ENCODE results near the gene ZNF695. TPM values are rescaled to one million over a fixed set of nuclear protein-coding genes. Genes with fewer than 3 reads are reported as not detected.
"Not testable (repeated sequence)": the region's sequence is repeated elsewhere in the genome, so short reads cannot be mapped to it uniquely, and the experiment has no call there.

The ZNF695 gene
- polyA plus RNA-seq (2013, experiment 1 of 2; ENCODE audit: insufficient read length), result 2.2 TPM
- 0.48 TPM for polyA plus RNA-seq (2013, experiment 2 of 2; ENCODE audit: insufficient read length)

GRCh38 chr1:247007511-247008405, at the start of gene ZNF695:
TSS of gene ZNF695 (minus strand) at chr1:247008057. CDS start at chr1:247007908, 149 bp downstream.
- peak; percentile 97 for DNase-seq

GRCh38 chr1:247056071-247056470, 48.2 kb upstream of the ZNF695 start:
- no peak for DNase-seq

GRCh38 chr1:247054992-247055415, 47.1 kb upstream of the ZNF695 start:
- DNase-seq, result peak; percentile 46

- DNase-seq, result no peak
Measured at GRCh38 chr1:247047702-247048101, 39.8 kb upstream of the ZNF695 start.

- no peak for DNase-seq
Measured at GRCh38 chr1:247047260-247047659, 39.4 kb upstream of the ZNF695 start.

GRCh38 chr1:247043406-247043805, 35.5 kb upstream of the ZNF695 start:
- DNase-seq, result no peak

GRCh38 chr1:247037511-247038320, 29.9 kb upstream of the ZNF695 start:
- DNase-seq, result no peak

- DNase-seq, result not testable (repeated sequence)
Measured at GRCh38 chr1:247032306-247032705, 24.4 kb upstream of the ZNF695 start.

- not testable (repeated sequence) for DNase-seq
Measured at GRCh38 chr1:247024658-247025057, 16.8 kb upstream of the ZNF695 start.

GRCh38 chr1:247013391-247013790, 5.5 kb upstream of the ZNF695 start:
- DNase-seq, result no peak

GRCh38 chr1:247008406-247008799, 546 bp upstream of the ZNF695 start:
- no peak for DNase-seq

GRCh38 chr1:247004081-247004480, 3.8 kb downstream of the ZNF695 start:
- DNase-seq, result not testable (repeated sequence)

GRCh38 chr1:246989901-246990300, 18.0 kb downstream of the ZNF695 start:
- DNase-seq, result no peak

- no peak for DNase-seq
Measured at GRCh38 chr1:246988316-246988715, 19.5 kb downstream of the ZNF695 start.

- DNase-seq, result peak; percentile 4
Measured at GRCh38 chr1:246987083-246987690, 20.7 kb downstream of the ZNF695 start.

- DNase-seq, result no peak
Measured at GRCh38 chr1:246978785-246979184, 29.1 kb downstream of the ZNF695 start.

- no peak for DNase-seq
Measured at GRCh38 chr1:246978281-246978680, 29.6 kb downstream of the ZNF695 start.

GRCh38 chr1:246971969-246972368, 35.9 kb downstream of the ZNF695 start:
- no peak for DNase-seq

GRCh38 chr1:246971090-246971721, 36.7 kb downstream of the ZNF695 start:
- peak; percentile 32 for DNase-seq

- DNase-seq, result no peak
Measured at GRCh38 chr1:246969621-246970020, 38.2 kb downstream of the ZNF695 start.

GRCh38 chr1:246966502-246966901, 41.4 kb downstream of the ZNF695 start:
- DNase-seq, result no peak

All from fibroblast of skin of back (primary cell).